Measurements from ENCODE around the gene SRSF4. TPM values are rescaled to one million over a fixed set of nuclear protein-coding genes. Genes with fewer than 3 reads are reported as not detected.

The SRSF4 gene
- total and polyA plus RNA-seq, 2 donors (not counting 1 experiment from before 2014, with no cell fraction given), result 48.4 to 93.5 TPM

DNA sequence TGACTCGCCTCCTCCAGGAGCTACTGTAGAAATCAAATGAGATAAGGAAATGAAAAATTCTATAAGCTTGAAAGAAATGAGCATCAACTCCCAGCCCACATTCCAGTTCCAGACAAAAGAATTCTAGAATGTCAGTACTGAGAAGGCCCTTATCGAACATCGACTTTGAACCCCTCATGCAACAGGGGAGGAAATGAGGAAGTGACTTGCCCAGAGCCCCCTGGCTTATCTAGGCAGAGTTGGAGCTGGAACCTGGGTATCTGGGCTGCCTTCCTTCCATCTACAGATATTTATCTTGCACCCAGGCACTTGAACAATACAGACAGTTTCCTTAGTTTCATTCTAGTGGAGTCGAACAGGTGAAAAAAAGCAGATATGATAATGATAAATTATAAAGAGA is 26.7 kb upstream of the SRSF4 start:
- no peak for TF ChIP-seq EZH2 (IDR thresholded peaks at IDR 0.05; ENCODE audit: borderline replicate concordance, insufficient read depth, low read depth, low read length, poor library complexity, severe bottlenecking)
- TF ChIP-seq, protein P1, sequence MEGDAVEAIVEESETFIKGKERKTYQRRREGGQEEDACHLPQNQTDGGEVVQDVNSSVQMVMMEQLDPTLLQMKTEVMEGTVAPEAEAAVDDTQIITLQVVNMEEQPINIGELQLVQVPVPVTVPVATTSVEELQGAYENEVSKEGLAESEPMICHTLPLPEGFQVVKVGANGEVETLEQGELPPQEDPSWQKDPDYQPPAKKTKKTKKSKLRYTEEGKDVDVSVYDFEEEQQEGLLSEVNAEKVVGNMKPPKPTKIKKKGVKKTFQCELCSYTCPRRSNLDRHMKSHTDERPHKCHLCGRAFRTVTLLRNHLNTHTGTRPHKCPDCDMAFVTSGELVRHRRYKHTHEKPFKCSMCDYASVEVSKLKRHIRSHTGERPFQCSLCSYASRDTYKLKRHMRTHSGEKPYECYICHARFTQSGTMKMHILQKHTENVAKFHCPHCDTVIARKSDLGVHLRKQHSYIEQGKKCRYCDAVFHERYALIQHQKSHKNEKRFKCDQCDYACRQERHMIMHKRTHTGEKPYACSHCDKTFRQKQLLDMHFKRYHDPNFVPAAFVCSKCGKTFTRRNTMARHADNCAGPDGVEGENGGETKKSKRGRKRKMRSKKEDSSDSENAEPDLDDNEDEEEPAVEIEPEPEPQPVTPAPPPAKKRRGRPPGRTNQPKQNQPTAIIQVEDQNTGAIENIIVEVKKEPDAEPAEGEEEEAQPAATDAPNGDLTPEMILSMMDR (IDR thresholded peaks at IDR 0.05), result no peak
- no peaks in the 10 kb centered on the region for H3K27me3 Mint-ChIP-seq
- Histone ChIP-seq H3K36me3 (replicated peaks in 1 of 2; ENCODE audit: control extremely low read depth in 1 of 2, control insufficient read depth in 1 of 2, extremely low read depth in 1 of 2, insufficient read depth in 2 of 2, low read length in 1 of 2) (peaks cover 0 to 20% of the 10 kb centered on the region in 2 experiments), H3K4me1 (ENCODE audit: control insufficient read depth in 2 of 2, insufficient read depth in 2 of 2, low read length in 2 of 2) (peaks cover 10 to 13% of the 10 kb centered on the region in 2 donors), H3K4me2 (replicated peaks; ENCODE audit: low read depth, low read length, poor library complexity, severe bottlenecking) (no peak overlapping the region), H3K27me3 (replicated peaks in 1 of 4; ENCODE audit: control extremely low read depth in 1 of 4, control insufficient read depth in 3 of 4, insufficient read depth in 4 of 4, low read length in 3 of 4) (no peaks in the 10 kb centered on the region), H3K9me3 (ENCODE audit: control extremely low read depth in 1 of 3, control insufficient read depth in 2 of 3, insufficient read depth in 1 of 3, low read length in 2 of 3) (no peaks in the 10 kb centered on the region), H3K27ac (ENCODE audit: low read length in 2 of 2) (no peak overlapping the region), H2AFZ (ENCODE audit: insufficient read depth, low read depth, low read length, poor library complexity, severe bottlenecking) (no peak overlapping the region), H4K20me1 (ENCODE audit: control insufficient read depth, insufficient read depth, low read length, poor library complexity, severe bottlenecking) (no peaks in the 10 kb centered on the region), H3K79me2 (ENCODE audit: control insufficient read depth, insufficient read depth, low read length) (no peaks in the 10 kb centered on the region), H3K9ac (ENCODE audit: low read length) (no peak overlapping the region), H3K4me3 (ENCODE audit: control extremely low read depth in 1 of 5, extremely low read depth in 1 of 5, insufficient read depth in 1 of 5, low read depth in 2 of 5, low read length in 4 of 5) (no peak overlapping the region)
- ATAC-seq (ENCODE audit: low read depth) (no peak), DNase-seq (no peak)
- POLR2A ChIA-PET, result no interaction called here
- no peak overlapping the region for H3K27ac Mint-ChIP-seq
- H3K4me3 Mint-ChIP-seq, result no peak overlapping the region
- no peaks in the 10 kb centered on the region for H3K9me3 Mint-ChIP-seq (ENCODE audit: insufficient read depth)
- 67% methylated on average over 1 of the region's 4 CpGs for WGBS (ENCODE audit: insufficient coverage)
- peaks cover 19% of the 10 kb centered on the region for H3K4me1 Mint-ChIP-seq
- CTCF ChIA-PET, result interaction anchor here (0.6 to 1.5 kb wide), 2 partner anchors 331 to 1821 kb away, joined by 3 read pairs; no protein-coding TSS in a partner anchor
- intact Hi-C loops (cut with micrococcal nuclease), result no loop called here

DNA sequence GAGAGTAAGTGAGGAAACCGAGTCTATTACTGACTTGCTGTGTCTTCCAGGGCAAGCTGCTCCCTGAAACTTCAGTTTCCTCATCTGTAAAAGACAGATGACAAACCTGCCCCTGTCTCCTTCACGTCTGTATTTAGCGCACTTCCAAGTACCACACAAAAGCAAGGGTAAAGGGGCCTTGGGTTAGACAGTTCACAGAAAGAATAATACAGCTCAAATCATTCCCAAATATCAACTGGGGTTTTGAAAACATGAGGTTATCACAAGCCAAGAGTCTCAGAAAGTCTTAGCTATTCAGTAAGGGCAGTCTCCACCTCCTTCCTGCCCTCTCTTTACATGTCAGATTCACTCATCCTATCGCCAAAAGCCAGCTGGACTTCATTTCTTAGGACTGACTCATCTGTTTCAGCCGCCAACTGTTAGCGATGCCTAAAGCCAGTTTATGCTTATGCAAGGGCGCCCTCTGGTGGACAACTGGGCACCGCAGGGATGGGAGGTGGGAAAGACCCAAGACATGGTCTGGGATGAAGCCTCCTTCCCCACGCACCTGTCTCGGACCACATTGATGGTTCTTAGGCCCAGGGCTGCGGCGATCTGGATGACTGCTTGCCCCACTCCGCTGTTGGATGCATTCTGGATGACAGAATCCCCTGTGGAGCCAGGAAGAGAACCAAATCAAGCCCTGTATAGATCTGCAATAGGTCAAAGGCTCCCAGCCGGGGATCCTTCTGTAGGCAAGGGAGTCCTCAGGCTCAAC is 21.1 kb upstream of the SRSF4 start:
- no peak overlapping the region for H3K27ac ChIP-seq (ENCODE audit: low read length in 2 of 2)
- H3K79me2 ChIP-seq (ENCODE audit: control insufficient read depth, insufficient read depth, low read length), result no peaks in the 10 kb centered on the region
- H3K36me3 ChIP-seq (replicated peaks in 1 of 2; ENCODE audit: control extremely low read depth in 1 of 2, control insufficient read depth in 1 of 2, extremely low read depth in 1 of 2, insufficient read depth in 2 of 2, low read length in 1 of 2), result peaks cover 0 to 20% of the 10 kb centered on the region in 2 experiments
- Mint-ChIP-seq H3K4me1 (peaks cover 2% of the 10 kb centered on the region), H3K27ac (peak overlapping the region; percentile 16), H3K4me3 (no peak overlapping the region), H3K27me3 (no peaks in the 10 kb centered on the region), H3K9me3 (ENCODE audit: insufficient read depth) (no peaks in the 10 kb centered on the region)
- TF ChIP-seq EZH2 (IDR thresholded peaks at IDR 0.05; ENCODE audit: borderline replicate concordance, insufficient read depth, low read depth, low read length, poor library complexity, severe bottlenecking), result no peak
- TF ChIP-seq, protein P1 (IDR thresholded peaks at IDR 0.05), result peak; percentile 98
- H3K27me3 ChIP-seq (replicated peaks in 1 of 4; ENCODE audit: control extremely low read depth in 1 of 4, control insufficient read depth in 3 of 4, insufficient read depth in 4 of 4, low read length in 3 of 4), result no peaks in the 10 kb centered on the region
- no peaks in the 10 kb centered on the region for H3K9me3 ChIP-seq (ENCODE audit: control extremely low read depth in 1 of 3, control insufficient read depth in 2 of 3, insufficient read depth in 1 of 3, low read length in 2 of 3)
- peaks cover 6% of the 10 kb centered on the region for H4K20me1 ChIP-seq (ENCODE audit: control insufficient read depth, insufficient read depth, low read length, poor library complexity, severe bottlenecking)
- no peak overlapping the region for H3K4me2 ChIP-seq (replicated peaks; ENCODE audit: low read depth, low read length, poor library complexity, severe bottlenecking)
- peak; percentile 97 for ATAC-seq (ENCODE audit: low read depth)
- H3K4me3 ChIP-seq (ENCODE audit: control extremely low read depth in 1 of 5, extremely low read depth in 1 of 5, insufficient read depth in 1 of 5, low read depth in 2 of 5, low read length in 4 of 5), result no peak overlapping the region
- peak; percentile 86 for DNase-seq
- CTCF ChIA-PET, result interaction anchor here (0.5 to 5.9 kb wide), 47 partner anchors 9 to 1656 kb away, joined by 3 to 112 read pairs (median 4); partner anchors contain the start of genes SRSF4, TMEM200B and YTHDF2
- peaks cover 0 to 4% of the 10 kb centered on the region in 2 donors for H3K4me1 ChIP-seq (ENCODE audit: control insufficient read depth in 2 of 2, insufficient read depth in 2 of 2, low read length in 2 of 2)
- H3K9ac ChIP-seq (ENCODE audit: low read length), result no peak overlapping the region
- POLR2A ChIA-PET, result interaction anchor here (0.5 to 0.8 kb wide), 2 partner anchors 21 to 318 kb away, joined by 3 to 4 read pairs; partner anchors contain the start of gene SRSF4
- intact Hi-C loops (cut with micrococcal nuclease), result loop anchor here (1.0 to 2.0 kb wide), 4 partner anchors 20 to 320 kb away; no protein-coding TSS in a partner anchor
- 51% methylated on average over 13 of the region's 14 CpGs for WGBS (ENCODE audit: insufficient coverage)
- peak overlapping the region; percentile 39 for H2AFZ ChIP-seq (ENCODE audit: insufficient read depth, low read depth, low read length, poor library complexity, severe bottlenecking)
